Breast epithelium (tissue), 4 donors: Measurements from ENCODE around the gene NEK3. TPM values are rescaled to one million over a fixed set of nuclear protein-coding genes. Genes with fewer than 3 reads are reported as not detected.
"Not testable (repeated sequence)": the region's sequence is repeated elsewhere in the genome, so short reads cannot be mapped to it uniquely, and the experiment has no call there.

Experiments used
- DNase-seq, 2 donors: peaks; one replicate each; pipeline ENCODE4 v3.0.0-alpha.2; 2019; ENCODE audit warnings: low spot score in 2 of 2
- H3K27ac ChIP-seq, 2 donors: fragments of 200-600 bp; sonication (generic) in 1 of 2; one replicate each; pipeline ENCODE4 v1.5.1; 2016 to 2019; ENCODE audit warnings: mild to moderate bottlenecking in 1 of 2
- H3K27me3 ChIP-seq, 2 donors: fragments of 200-600 bp; sonication (generic) in 1 of 2; one replicate each; pipeline versions ENCODE4 v1.5.1 to v1.6.0; 2017 to 2019; ENCODE audit warnings: control low read depth in 1 of 2, mild to moderate bottlenecking in 1 of 2
- H3K36me3 ChIP-seq: fragments of 200-600 bp; one replicate; pipeline ENCODE4 v1.5.1; 2019
- H3K4me1 ChIP-seq, 2 donors: fragments of 200-600 bp; sonication (generic); one replicate each; pipeline ENCODE4 v1.5.1; 2016 to 2019; ENCODE audit warnings: control low read depth in 1 of 2
- H3K4me3 ChIP-seq, 3 donors: fragments of 200-600 bp; sonication (generic); 1 replicate in 2 of 3; 2 replicates in 1 of 3; pipeline ENCODE4 v1.5.1; 2016 to 2019; ENCODE audit warnings: mild to moderate bottlenecking in 3 of 3, moderate library complexity in 2 of 3
- H3K9me3 ChIP-seq, 2 donors: fragments of 200-600 bp; sonication (generic) in 1 of 2; one replicate each; pipeline ENCODE4 v1.5.1; 2016 to 2019; ENCODE audit warnings: control low read depth in 1 of 2
- CTCF ChIP-seq, 3 donors: fragments of 450-650 bp; IDR thresholded peaks; one replicate each; pipeline ENCODE4 v1.5.1; 2016 to 2017; ENCODE audit warnings: antibody characterized with exemption in 3 of 3, mild to moderate bottlenecking in 3 of 3, moderate library complexity in 3 of 3
- POLR2A ChIP-seq: fragments of 450-650 bp; IDR thresholded peaks from one replicate; pipeline ENCODE4 v1.6.1; 2016; ENCODE audit warnings: antibody characterized with exemption, mild to moderate bottlenecking, moderate library complexity
- POLR2AphosphoS5 ChIP-seq, 3 donors: sonication (generic); formaldehyde crosslinking; IDR thresholded peaks; one replicate each; pipeline ENCODE4 v1.6.1; 2017; ENCODE audit warnings: antibody characterized with exemption in 3 of 3
- intact Hi-C: fragments of 100-400 bp; cut with DNase I; formaldehyde crosslinking; loops from one replicate; pipeline ENCODE4 v1.15.1; 2023; ENCODE audit warnings: low total_unique reads
- total RNA-seq, 3 donors: library from RNA; depleted of rRNA; stranded (reverse); fragments of >200 nt; gene quantifications; one replicate each; pipeline ENCODE4 v1.1.0, GENCODE V29; 2016

Gene NEK3
- total RNA-seq, 3 donors from 2014 or later, result 12.5 to 16.8 (median 16.7) TPM

GRCh38 chr13:52195401-52195837, 36.0 kb upstream of the NEK3 start:
- no peaks in the 10 kb centered on the region for H3K4me1 ChIP-seq
- TF ChIP-seq POLR2AphosphoS5 (IDR thresholded peaks at IDR 0.05), result peak in 1 of 3 donors; percentile 19
- TF ChIP-seq POLR2A, result no peak
- peak in 1 of 3 donors; percentile 10 for TF ChIP-seq CTCF (IDR thresholded peaks at IDR 0.05)
- H3K27ac ChIP-seq, result peak overlapping the region; percentile 85 to 94
- no peaks in the 10 kb centered on the region for H3K27me3 ChIP-seq
- no peaks in the 10 kb centered on the region for H3K36me3 ChIP-seq
- intact Hi-C loops, result no loop called here
- peak overlapping the region; percentile 77 to 92 (median 82) for H3K4me3 ChIP-seq
- peak; percentile 50 to 78 for DNase-seq
- H3K9me3 ChIP-seq, result no peaks in the 10 kb centered on the region

- intact Hi-C loops, result no loop called here
Observed at GRCh38 chr13:52194184-52194868, 34.9 kb upstream of the NEK3 start.

GRCh38 chr13:52193587-52194183, 34.3 kb upstream of the NEK3 start:
- Histone ChIP-seq H3K27ac (peak overlapping the region; percentile 85 to 94), H3K4me3 (peak overlapping the region; percentile 77 to 92 (median 82))
- H3K27me3 ChIP-seq, H3K36me3 ChIP-seq, H3K4me1 ChIP-seq, DNase-seq, H3K9me3 ChIP-seq, intact Hi-C loops: not testable (repeated sequence)

More at GRCh38 chr13:52194184-52194868, 34.9 kb upstream of the NEK3 start:
- Histone ChIP-seq H3K27ac (peak overlapping the region; percentile 85 to 94), H3K36me3 (no peaks in the 10 kb centered on the region), H3K9me3 (no peaks in the 10 kb centered on the region), H3K27me3 (no peaks in the 10 kb centered on the region), H3K4me1 (no peaks in the 10 kb centered on the region), H3K4me3 (peak overlapping the region; percentile 77 to 92 (median 82))
- peak; percentile 74 to 85 for DNase-seq
- no peak for TF ChIP-seq CTCF (IDR thresholded peaks at IDR 0.05)
- peak; percentile 73 to 81 (median 77) for TF ChIP-seq POLR2AphosphoS5 (IDR thresholded peaks at IDR 0.05)

- H3K9me3 ChIP-seq, H3K36me3 ChIP-seq, DNase-seq, intact Hi-C loops, H3K27me3 ChIP-seq, H3K4me3 ChIP-seq, H3K4me1 ChIP-seq, H3K27ac ChIP-seq: not testable (repeated sequence)
Observed at GRCh38 chr13:52187424-52188187, 28.2 kb upstream of the NEK3 start.

- no peaks in the 10 kb centered on the region for H3K36me3 ChIP-seq
Observed at GRCh38 chr13:52187029-52187423, 27.6 kb upstream of the NEK3 start.

GRCh38 chr13:52181316-52181954, 22.0 kb upstream of the NEK3 start:
- H3K36me3 ChIP-seq, H3K27ac ChIP-seq, H3K4me3 ChIP-seq, intact Hi-C loops, H3K9me3 ChIP-seq, H3K4me1 ChIP-seq, H3K27me3 ChIP-seq, DNase-seq: not testable (repeated sequence)

More at GRCh38 chr13:52187029-52187423, 27.6 kb upstream of the NEK3 start:
- TF ChIP-seq POLR2AphosphoS5 (IDR thresholded peaks at IDR 0.05), result no peak
- no peak for TF ChIP-seq CTCF (IDR thresholded peaks at IDR 0.05)
- TF ChIP-seq POLR2A, result no peak
- Histone ChIP-seq H3K27ac (no peak overlapping the region), H3K27me3 (no peaks in the 10 kb centered on the region), H3K4me1 (no peaks in the 10 kb centered on the region), H3K4me3 (no peak overlapping the region), H3K9me3 (no peaks in the 10 kb centered on the region)
- intact Hi-C loops, result no loop called here
- no peak for DNase-seq
